ENCODE measurements around the gene FARSA.
"Not testable (repeated sequence)": the region's sequence is repeated elsewhere in the genome, so short reads cannot be mapped to it uniquely, and the experiment has no call there.

Gene FARSA

GRCh38 chr19:12965812-12966135 is 32.3 kb upstream of the FARSA start:
- Histone ChIP-seq H3K9ac (ENCODE audit: low read length) (peak overlapping the region; percentile 8), H3K36me3 (ENCODE audit: control insufficient read depth, insufficient read depth, low read length) (no peaks in the 10 kb centered on the region), H3K4me1 (ENCODE audit: control insufficient read depth, insufficient read depth, low read length) (no peaks in the 10 kb centered on the region), H3K27me3 (ENCODE audit: control insufficient read depth, insufficient read depth, low read length) (no peaks in the 10 kb centered on the region), H3K4me3 (ENCODE audit: low read length) (no peak overlapping the region), H3K9me3 (ENCODE audit: control insufficient read depth, low read length) (no peaks in the 10 kb centered on the region)

- Histone ChIP-seq H3K9me3 (ENCODE audit: control insufficient read depth, low read length) (no peaks in the 10 kb centered on the region), H3K36me3 (ENCODE audit: control insufficient read depth, insufficient read depth, low read length) (no peaks in the 10 kb centered on the region), H3K4me1 (ENCODE audit: control insufficient read depth, insufficient read depth, low read length) (no peaks in the 10 kb centered on the region), H3K27me3 (ENCODE audit: control insufficient read depth, insufficient read depth, low read length) (no peaks in the 10 kb centered on the region), H3K4me3 (ENCODE audit: low read length) (no peak overlapping the region), H3K9ac (ENCODE audit: low read length) (peak overlapping the region; percentile 8)
Observed at GRCh38 chr19:12965017-12965811, 31.7 kb upstream of the FARSA start.

- no peak overlapping the region for H3K4me3 ChIP-seq (ENCODE audit: low read length)
- H3K27me3 ChIP-seq (ENCODE audit: control insufficient read depth, insufficient read depth, low read length): no peaks in the 10 kb centered on the region
- no peak overlapping the region for H3K9ac ChIP-seq (ENCODE audit: low read length)
- no peaks in the 10 kb centered on the region for H3K36me3 ChIP-seq (ENCODE audit: control insufficient read depth, insufficient read depth, low read length)
- H3K4me1 ChIP-seq (ENCODE audit: control insufficient read depth, insufficient read depth, low read length): peaks cover 9% of the 10 kb centered on the region
- no peaks in the 10 kb centered on the region for H3K9me3 ChIP-seq (ENCODE audit: control insufficient read depth, low read length)
Observed at GRCh38 chr19:12959481-12959880, 26.0 kb upstream of the FARSA start.

DNA sequence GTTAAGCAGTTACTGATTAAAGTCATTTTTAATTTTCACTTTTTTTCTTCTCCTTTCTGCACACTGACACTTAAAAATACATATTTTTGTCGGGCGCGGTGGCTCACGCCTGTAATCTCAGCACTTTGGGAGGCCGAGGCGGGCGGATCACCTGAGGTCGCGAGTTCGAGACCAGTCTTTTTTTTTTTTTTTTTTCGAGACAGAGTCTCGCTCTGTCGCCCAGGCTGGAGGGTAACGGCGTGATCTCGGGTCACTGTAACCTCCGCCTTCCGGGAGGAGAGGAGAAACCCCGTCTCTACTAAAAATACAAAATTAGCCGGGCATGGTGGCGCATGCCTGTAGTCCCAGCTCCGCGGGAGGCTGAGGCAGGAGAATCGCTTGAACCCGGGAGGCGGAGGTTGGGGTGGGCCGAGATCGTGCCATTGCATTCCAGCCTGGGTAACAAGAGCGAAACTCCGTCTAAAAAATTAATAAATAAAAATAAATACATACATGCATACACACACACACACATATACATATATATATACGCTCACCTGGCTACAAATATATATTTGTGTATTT is 24.0 kb upstream of the FARSA start:
- H3K27me3 ChIP-seq (ENCODE audit: control insufficient read depth, insufficient read depth, low read length); H3K9me3 ChIP-seq (ENCODE audit: control insufficient read depth, low read length): not testable (repeated sequence)
- H3K9ac ChIP-seq (ENCODE audit: low read length): peak overlapping the region; percentile 55

DNA sequence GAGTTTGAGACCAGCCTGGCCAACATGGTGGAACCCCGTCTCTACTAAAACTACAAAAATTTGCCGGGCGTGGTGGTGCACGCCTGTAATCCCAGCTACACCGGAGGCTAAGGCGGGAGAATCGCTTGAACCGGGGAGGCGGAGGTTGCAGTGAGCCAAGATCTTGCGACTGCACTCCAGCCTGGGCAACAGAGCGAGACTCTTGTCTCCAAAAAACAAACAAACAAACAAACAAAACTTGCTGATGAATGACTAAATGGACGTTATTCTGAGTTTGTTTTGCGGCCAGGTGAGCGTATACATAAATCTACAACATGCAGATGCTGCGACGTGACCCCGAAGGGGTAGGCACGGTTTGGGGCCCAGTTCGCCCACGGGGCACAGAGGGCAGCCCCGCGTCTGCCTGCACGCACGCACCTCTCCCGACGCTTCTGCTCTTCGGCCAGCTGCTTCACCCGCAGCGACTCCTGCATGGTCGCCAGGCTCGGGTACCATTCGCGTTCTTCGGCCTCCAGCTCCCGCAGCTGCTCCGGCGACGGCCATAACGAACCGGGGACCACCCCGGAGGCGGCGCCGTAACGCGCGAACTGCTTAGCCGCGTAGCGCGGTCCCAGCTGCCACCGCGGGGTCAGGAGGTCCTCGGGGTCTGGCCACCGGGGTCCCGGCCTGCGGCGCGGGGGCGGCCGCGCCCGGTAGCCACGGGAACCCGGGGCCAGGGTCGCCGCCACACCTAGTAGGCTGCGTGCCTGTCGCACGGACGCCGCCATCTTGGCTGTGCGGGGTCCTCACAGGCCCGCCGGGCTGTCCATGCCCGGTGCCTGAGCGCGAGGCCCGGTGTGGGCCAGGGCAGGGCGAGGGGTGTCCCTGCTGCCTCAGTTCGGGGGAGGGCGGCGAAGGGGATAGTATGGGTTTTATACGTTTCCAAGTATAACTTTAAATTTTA is 23.2 kb upstream of the FARSA start, which contains the start of gene GADD45GIP1:
Gene GADD45GIP1, minus strand, starts transcription at position 778 of the 943 bp plus-strand sequence. Its CDS starts 11 bp downstream, at position 767.
- H3K36me3 ChIP-seq (ENCODE audit: control insufficient read depth, insufficient read depth, low read length): no peaks in the 10 kb centered on the region
- no peak within 1 kb of the TSS for H3K4me3 ChIP-seq (ENCODE audit: low read length)
- H3K9ac ChIP-seq (ENCODE audit: low read length): peak within 1 kb of the TSS; percentile 55
- H3K9me3 ChIP-seq (ENCODE audit: control insufficient read depth, low read length): no peaks in the 10 kb centered on the region
- H3K27me3 ChIP-seq (ENCODE audit: control insufficient read depth, insufficient read depth, low read length): no peaks in the 10 kb centered on the region
- peaks cover 14% of the 10 kb centered on the region for H3K4me1 ChIP-seq (ENCODE audit: control insufficient read depth, insufficient read depth, low read length)

More for the DNA sequence above, 24.0 kb upstream of the FARSA start:
- not testable (repeated sequence) for H3K4me3 ChIP-seq (ENCODE audit: low read length); H3K36me3 ChIP-seq (ENCODE audit: control insufficient read depth, insufficient read depth, low read length)
- H3K4me1 ChIP-seq (ENCODE audit: control insufficient read depth, insufficient read depth, low read length): peaks cover 14% of the 10 kb centered on the region

DNA sequence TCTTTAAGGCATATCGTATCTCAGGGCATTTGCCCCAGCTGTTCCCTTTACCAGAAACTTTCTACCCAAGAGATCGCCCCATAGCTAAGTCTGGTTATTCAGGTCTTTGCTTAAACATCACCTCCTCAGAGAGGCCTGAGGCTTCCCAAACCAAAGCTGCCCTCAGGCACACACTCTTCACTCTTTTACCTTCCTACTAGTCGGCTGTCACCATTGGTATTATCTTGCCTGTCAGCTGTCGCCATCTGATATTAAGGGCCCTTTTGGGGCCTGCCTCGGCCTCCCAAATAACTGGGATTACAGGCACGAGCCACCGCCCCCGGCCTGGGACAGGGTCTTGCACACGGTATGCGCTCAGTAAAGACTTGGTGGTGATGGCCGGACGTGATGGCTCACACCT is 22.5 kb upstream of the FARSA start:
- peak overlapping the region; percentile 55 for H3K9ac ChIP-seq (ENCODE audit: low read length)
- H3K4me1 ChIP-seq (ENCODE audit: control insufficient read depth, insufficient read depth, low read length): peaks cover 14% of the 10 kb centered on the region
- H3K9me3 ChIP-seq (ENCODE audit: control insufficient read depth, low read length): no peaks in the 10 kb centered on the region
- H3K27me3 ChIP-seq (ENCODE audit: control insufficient read depth, insufficient read depth, low read length): no peaks in the 10 kb centered on the region
- H3K36me3 ChIP-seq (ENCODE audit: control insufficient read depth, insufficient read depth, low read length): no peaks in the 10 kb centered on the region
- H3K4me3 ChIP-seq (ENCODE audit: low read length): no peak overlapping the region

- H3K4me3 ChIP-seq (ENCODE audit: low read length); H3K36me3 ChIP-seq (ENCODE audit: control insufficient read depth, insufficient read depth, low read length); H3K9ac ChIP-seq (ENCODE audit: low read length); H3K27me3 ChIP-seq (ENCODE audit: control insufficient read depth, insufficient read depth, low read length); H3K9me3 ChIP-seq (ENCODE audit: control insufficient read depth, low read length): not testable (repeated sequence)
- H3K4me1 ChIP-seq (ENCODE audit: control insufficient read depth, insufficient read depth, low read length): peaks cover 14% of the 10 kb centered on the region
Observed at GRCh38 chr19:12955575-12955974, 22.1 kb upstream of the FARSA start.

DNA sequence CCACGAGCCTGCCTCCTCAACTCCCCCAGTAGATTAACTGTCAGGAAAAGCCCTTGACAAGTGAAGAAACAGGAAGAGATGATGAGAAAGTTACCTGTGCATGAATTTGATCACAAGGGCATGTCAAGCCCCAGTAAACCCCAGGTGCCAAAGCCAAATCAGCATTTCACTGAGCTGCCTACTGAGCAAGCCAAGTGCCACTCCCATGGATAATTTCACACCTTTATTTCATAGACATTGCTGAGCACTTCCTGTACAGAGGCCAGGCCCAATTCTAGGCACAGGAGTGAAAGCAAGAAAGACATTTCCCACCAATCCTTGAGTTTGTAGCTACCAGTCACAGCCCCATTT is 21.1 kb upstream of the FARSA start:
- Histone ChIP-seq H3K9ac (ENCODE audit: low read length) (no peak overlapping the region), H3K4me1 (ENCODE audit: control insufficient read depth, insufficient read depth, low read length) (peaks cover 14% of the 10 kb centered on the region)

GRCh38 chr19:12953799-12954611 is 20.5 kb upstream of the FARSA start:
- Histone ChIP-seq H3K9me3 (ENCODE audit: control insufficient read depth, low read length) (no peaks in the 10 kb centered on the region), H3K4me3 (ENCODE audit: low read length) (no peak overlapping the region), H3K27me3 (ENCODE audit: control insufficient read depth, insufficient read depth, low read length) (no peaks in the 10 kb centered on the region), H3K4me1 (ENCODE audit: control insufficient read depth, insufficient read depth, low read length) (peaks cover 14% of the 10 kb centered on the region), H3K9ac (ENCODE audit: low read length) (no peak overlapping the region), H3K36me3 (ENCODE audit: control insufficient read depth, insufficient read depth, low read length) (peaks cover 11% of the 10 kb centered on the region)

More for the DNA sequence above, 21.1 kb upstream of the FARSA start:
- no peaks in the 10 kb centered on the region for H3K27me3 ChIP-seq (ENCODE audit: control insufficient read depth, insufficient read depth, low read length)
- no peaks in the 10 kb centered on the region for H3K9me3 ChIP-seq (ENCODE audit: control insufficient read depth, low read length)
- H3K4me3 ChIP-seq (ENCODE audit: low read length): no peak overlapping the region
- peaks cover 6% of the 10 kb centered on the region for H3K36me3 ChIP-seq (ENCODE audit: control insufficient read depth, insufficient read depth, low read length)

DNA sequence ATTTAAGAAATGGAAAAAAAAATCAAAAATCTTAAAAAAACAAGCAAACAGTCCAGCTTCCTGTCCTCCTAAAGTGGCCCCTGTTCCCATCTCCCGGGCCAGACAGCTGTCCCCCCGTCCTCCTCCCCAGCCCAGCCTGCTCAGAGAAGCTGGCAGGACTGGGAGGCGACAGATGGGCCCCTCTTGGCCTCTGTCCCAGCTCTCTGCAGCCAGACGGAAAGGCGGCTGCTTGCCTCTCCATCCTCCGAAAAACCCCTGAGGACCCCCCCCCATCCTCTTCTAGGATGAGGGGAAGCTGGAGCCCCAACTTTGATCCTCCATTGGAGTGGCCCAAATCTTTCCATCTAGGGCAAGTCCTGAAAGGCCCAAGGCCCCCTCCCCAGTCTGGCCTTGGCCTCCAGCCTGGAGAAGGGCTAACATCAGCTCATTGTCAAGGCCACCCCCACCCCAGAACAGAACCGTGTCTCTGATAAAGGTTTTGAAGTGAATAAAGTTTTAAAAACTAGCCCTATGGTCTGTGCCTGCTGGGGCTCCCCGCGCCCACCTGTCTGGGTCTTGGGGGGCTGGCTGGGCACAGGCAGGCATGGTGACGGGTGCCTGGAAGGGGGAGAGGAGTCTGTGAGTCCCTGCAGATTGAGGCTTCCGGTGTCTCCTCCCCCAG is 19.8 kb upstream of the FARSA start:
- H3K36me3 ChIP-seq (ENCODE audit: control insufficient read depth, insufficient read depth, low read length): peaks cover 15% of the 10 kb centered on the region
- no peak overlapping the region for H3K9ac ChIP-seq (ENCODE audit: low read length)
- H3K4me1 ChIP-seq (ENCODE audit: control insufficient read depth, insufficient read depth, low read length): peaks cover 14% of the 10 kb centered on the region
- no peaks in the 10 kb centered on the region for H3K27me3 ChIP-seq (ENCODE audit: control insufficient read depth, insufficient read depth, low read length)
- H3K9me3 ChIP-seq (ENCODE audit: control insufficient read depth, low read length): no peaks in the 10 kb centered on the region
- no peak overlapping the region for H3K4me3 ChIP-seq (ENCODE audit: low read length)

GRCh38 chr19:12952488-12953137 is 19.1 kb upstream of the FARSA start:
- Histone ChIP-seq H3K27me3 (ENCODE audit: control insufficient read depth, insufficient read depth, low read length) (no peaks in the 10 kb centered on the region), H3K9me3 (ENCODE audit: control insufficient read depth, low read length) (no peaks in the 10 kb centered on the region), H3K4me3 (ENCODE audit: low read length) (no peak overlapping the region), H3K36me3 (ENCODE audit: control insufficient read depth, insufficient read depth, low read length) (peaks cover 15% of the 10 kb centered on the region), H3K9ac (ENCODE audit: low read length) (no peak overlapping the region), H3K4me1 (ENCODE audit: control insufficient read depth, insufficient read depth, low read length) (peaks cover 19% of the 10 kb centered on the region)

Data from mucosa of stomach (tissue), 1 donor.